ENCODE data around the gene PHKB.

DNA sequence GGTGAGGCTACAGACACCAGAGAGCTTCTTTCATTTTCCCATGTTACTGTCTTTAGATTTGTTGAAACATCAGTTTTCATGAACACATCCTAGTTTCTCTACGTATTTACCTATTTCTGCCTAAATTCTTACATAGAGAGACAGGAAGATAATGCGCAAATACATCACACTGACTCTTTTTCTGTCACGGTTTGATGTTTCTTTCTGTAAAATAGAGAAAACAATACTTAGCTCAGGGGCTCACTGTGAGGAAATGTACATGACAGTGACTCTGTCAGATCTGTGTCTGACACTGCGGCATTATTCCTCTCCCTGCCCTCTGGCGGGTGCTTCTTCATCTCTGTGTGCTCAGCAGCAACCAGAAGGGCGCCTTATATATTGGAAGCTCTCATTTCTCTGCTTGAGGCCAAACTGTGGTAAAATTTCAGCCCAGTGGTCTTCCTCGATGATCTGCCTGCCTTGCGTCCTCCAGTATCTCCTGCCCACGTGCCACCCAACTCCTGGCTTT is 264.1 kb downstream of the PHKB start:
- TF ChIP-seq, protein P1, sequence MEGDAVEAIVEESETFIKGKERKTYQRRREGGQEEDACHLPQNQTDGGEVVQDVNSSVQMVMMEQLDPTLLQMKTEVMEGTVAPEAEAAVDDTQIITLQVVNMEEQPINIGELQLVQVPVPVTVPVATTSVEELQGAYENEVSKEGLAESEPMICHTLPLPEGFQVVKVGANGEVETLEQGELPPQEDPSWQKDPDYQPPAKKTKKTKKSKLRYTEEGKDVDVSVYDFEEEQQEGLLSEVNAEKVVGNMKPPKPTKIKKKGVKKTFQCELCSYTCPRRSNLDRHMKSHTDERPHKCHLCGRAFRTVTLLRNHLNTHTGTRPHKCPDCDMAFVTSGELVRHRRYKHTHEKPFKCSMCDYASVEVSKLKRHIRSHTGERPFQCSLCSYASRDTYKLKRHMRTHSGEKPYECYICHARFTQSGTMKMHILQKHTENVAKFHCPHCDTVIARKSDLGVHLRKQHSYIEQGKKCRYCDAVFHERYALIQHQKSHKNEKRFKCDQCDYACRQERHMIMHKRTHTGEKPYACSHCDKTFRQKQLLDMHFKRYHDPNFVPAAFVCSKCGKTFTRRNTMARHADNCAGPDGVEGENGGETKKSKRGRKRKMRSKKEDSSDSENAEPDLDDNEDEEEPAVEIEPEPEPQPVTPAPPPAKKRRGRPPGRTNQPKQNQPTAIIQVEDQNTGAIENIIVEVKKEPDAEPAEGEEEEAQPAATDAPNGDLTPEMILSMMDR (IDR thresholded peaks at IDR 0.05): no peak
- no peak for TF ChIP-seq POLR2A (IDR thresholded peaks at IDR 0.05)
